ENCODE results near the gene MAPKAP1. TPM values are rescaled to one million over a fixed set of nuclear protein-coding genes. Genes with fewer than 3 reads are reported as not detected.
"Not testable (repeated sequence)": the region's sequence is repeated elsewhere in the genome, so short reads cannot be mapped to it uniquely, and the experiment has no call there.

The MAPKAP1 gene
- total RNA-seq, 1 donor from 2014 or later, result 82.5 TPM

DNA sequence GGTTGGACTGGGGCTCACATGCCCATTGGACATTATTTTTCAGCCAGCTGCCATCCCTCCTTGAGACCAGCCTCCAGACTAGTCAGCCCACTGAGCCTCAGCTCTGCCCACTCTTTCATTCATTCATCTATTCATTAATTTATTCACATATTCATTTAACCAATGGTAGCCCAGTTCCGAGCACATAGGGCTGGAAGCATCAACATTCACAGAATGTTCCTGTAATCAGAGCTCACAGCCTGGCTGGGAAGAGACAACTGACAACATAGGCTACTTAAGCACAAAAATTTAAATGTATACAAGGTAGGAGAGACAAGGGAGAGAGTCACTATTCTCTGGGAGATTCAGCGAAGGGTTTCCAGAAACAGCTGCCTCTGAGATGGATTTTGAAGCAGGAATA is 23.2 kb upstream of the MAPKAP1 start:
- no peak for DNase-seq

DNA sequence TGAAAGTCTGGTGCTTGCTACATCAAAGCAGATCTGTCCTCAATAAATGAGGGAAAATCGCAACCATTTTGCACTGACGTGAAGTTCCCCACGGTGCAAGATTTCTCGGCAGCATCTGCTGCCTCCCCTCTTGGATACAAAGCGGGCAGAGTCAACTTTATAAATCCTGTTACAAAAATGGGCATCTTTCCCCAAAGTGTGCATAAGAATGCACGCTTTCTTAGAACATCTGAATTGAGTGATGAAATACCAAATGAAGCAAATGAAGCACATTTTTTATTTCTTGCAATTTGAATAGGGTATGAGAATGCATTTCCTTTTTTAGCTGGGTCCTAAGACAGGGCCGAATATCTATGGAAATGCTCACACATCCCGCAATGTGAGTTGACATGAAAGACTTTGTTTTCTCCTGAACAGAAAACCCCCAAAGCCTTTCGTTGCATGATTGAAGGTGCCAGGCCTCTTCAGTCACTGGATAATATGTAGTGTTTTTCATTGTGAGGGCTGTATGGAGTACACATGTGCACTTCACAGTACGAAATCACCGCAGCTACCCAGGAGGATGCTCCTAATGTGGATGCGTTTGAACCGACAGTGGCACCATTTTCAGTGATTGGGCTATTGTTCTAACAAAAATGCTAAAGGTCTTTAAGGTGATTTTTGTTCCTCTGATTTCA is 19.6 kb upstream of the MAPKAP1 start:
- DNase-seq, result no peak

DNA sequence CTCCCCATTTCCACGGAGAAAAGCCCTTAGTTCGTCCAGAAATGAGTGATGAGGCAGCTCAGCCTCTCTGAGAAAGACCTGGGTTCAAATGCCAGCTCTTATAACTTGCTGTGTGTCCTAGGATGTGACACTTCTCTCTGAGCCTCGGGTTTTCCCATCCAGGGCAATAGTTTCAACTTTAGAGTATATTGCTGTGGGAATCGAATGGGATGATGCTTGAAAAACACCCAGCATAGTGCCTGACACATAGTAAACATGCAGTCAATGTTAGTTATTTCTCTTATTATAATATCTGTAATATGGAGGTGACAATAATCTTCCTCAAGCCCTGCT is 430 bp upstream of the MAPKAP1 start:
- no peak for DNase-seq

DNA sequence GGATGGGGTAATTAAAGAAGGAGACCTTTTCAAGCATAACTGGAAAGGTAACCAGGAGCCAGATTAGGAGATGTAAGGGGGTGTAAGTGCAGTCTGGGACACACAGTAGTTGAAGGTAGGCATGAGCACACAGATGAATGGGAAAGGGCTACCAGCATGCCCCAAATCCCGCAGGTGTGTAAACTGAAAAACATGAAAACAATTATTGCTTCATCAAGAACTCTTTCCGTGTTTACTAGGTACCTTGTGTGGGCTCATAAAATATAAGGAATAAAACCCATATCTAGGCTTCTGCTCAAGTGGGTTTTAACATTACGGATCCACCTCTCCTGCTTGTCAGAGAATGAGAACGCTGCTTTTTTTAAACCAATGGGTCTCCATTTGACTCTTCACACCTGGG is 1.1 kb downstream of the MAPKAP1 start:
- DNase-seq, result no peak

DNA sequence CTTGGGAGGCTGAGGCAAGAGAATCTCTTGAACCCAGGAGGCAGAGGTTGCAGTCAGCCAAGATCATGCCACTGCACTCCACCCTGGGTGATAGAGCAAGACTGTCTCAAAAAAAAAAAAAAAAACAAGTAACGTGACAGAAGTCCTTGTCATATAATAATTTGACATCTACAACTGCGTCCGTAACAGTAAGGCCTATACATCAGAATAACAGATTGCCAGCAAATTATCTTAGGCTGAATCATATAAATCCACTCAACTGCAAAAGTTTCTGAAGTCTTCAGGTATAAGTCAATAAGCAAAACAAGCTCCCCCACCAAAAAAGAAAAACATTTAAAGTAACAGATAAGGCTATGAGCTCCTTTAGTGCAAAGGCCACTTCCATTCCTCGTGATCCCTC is 3.3 kb downstream of the MAPKAP1 start:
- DNase-seq, result no peak

DNA sequence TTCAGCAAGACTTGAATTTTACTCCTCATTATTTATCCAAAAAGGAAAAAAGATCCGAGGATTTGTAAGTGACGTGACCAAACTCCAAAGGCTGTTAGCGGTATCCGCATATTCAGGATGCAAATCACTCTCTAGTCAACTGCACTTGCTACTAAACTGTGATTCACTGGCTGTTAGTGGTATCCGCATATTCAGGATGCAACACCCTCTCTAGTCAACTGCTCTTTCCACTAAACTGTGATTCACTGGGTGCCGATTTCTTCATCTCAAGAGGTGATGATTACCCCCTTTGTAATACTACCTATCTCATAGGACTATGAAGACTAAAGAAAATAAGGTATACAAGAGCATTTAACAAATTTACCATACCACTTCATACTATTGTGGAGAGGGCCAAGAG is 5.7 kb downstream of the MAPKAP1 start:
- peak; percentile 63 for DNase-seq

DNA sequence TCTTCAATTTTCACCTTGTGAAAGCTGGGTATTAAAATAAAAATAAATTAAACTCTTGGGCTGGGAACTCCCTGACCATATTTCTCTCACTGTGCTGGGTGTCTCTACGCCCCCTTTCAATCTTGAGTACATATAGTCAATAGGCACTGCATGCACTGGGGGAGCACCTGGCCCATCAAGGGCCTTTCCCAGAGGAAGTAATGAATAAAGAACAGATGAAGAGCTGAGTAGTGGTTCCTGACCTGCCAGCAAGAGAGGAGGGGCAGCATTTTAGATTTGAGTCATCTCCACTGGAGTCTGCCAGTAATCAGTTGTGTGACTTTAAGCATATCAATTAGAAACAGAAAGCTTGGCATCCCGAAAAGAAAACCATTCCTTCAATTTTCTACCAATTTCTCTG is 6.2 kb downstream of the MAPKAP1 start:
- DNase-seq, result peak; percentile 33

DNA sequence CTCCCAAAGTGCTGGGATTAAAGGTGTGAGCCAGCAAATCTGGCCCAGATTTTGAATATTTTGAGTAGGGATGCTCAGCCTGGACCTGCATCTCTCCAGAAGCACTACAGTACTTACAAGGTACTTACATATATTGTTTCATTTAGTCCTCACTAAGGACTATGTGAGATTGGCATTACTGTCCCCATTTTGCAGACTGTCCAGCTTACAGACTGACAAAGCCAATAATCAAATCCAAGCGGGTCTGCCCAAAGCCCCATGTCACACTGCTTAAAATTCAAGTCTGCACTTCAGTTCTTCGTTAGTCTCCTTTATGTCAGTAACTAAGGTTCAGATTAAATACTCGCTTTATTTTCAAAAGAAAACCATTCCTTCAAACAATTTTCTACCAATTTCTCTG is 7.1 kb downstream of the MAPKAP1 start:
- DNase-seq, result no peak

DNA sequence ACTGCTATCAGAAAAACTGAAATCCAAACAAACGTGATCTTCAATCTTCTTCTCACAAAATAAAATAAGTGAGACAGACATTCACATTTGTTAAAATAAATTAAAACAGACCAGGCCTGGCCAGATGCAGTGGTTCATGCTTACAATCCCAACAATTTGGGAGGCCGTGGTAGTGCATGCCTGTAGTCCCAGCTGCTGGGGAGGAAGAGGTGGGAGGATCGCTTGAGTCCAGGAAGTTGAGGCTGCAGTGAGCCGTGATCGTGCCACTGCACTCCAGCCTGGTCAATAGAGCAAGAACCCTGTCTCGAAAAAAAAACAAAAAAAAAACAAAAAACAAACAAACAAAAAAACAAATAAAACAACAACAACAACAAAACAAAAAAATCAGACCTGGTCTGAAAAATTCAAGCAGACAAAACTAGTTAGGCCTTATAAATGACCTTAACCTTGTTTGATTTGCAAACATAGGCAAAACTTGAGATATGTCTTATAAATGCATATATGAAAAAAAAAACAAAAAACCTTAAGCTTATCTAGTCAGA is 10.8 kb downstream of the MAPKAP1 start:
- DNase-seq, result no peak

DNA sequence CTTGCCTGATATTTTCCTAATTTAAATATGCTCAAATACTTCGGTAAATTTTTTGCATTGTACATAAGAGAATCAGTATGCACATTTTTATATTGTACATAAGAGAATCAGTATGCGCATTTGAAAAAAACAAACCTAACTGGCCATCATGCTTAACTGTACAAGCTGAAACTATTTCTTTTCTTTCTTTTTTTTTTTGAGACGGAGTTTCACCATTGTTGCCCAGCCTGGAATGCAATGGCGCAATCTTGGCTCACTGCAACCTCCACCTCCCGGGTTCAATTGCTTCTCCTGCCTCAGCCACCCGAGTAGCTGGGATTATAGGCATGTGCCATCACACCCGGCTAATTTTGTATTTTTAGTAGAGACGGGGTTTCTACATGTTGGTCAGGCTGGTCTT is 11.5 kb downstream of the MAPKAP1 start:
- not testable (repeated sequence) for DNase-seq

DNA sequence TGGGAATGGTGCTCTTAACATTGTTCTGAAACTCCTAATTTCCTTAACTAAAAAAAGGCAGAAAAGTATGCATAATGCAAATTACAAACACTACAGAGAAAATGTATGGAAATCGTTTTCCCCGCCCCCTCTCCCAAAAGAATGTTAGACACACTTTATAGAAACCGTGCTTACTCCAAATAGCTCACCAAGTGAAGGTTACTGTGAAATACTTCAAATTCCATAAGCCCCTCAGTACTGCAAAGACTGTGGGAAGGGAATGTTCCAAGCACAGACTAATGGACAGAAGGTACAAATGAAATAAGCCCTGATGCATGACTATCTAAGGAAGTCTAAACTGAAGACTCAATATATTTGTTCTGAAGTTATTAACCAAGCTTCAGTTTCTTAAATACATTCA is 12.5 kb downstream of the MAPKAP1 start:
- no peak for DNase-seq

DNA sequence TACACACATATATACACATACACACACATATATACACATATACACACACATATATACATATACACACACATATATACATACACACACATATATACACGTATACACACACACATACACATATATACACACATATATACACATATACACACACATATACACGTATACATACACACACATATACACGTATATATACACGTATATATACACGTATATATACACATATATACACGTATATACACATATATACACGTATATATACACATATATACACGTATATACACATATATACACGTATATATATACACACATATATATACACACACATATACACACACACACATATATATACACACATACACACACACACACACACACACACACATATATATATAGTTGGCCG is 13.5 kb downstream of the MAPKAP1 start:
- DNase-seq, result not testable (repeated sequence)

DNA sequence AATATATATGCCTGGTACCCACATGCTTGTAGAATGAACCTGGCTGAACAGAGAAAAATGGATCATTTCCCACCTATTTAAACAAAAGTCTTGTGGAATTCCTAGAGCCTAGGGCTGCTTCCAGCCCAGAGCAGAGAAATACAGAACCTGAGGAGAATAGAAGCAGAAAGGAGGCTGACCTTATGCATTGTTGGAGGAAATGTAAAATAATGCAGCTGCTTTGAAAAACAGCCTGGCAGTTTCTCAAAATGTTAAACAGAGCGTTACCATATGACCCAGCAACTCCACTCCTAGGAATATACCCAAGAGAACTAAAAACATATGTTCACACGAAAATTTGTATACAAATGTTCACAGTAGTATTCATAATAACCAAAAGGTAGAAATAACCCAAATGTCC is 15.1 kb downstream of the MAPKAP1 start:
- DNase-seq, result no peak

DNA sequence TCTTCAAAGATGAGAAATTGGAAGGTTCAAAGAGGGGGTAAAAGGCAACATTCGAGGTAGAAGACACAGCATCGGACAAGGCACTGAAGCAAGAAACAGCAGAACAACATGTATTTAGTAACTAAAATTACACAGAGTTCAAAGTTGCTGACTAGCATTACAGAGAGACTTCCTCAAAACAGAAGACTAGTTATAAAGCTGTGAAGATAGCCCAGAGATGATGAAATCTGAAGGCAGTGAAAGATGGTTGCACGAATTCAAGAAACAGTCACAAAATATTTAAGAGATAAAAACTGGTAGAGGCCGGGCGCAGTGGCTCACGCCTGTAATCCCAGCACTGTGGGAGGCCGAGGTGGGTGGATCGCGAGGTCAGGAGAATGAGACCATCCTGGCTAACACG is 16.3 kb downstream of the MAPKAP1 start:
- no peak for DNase-seq

DNA sequence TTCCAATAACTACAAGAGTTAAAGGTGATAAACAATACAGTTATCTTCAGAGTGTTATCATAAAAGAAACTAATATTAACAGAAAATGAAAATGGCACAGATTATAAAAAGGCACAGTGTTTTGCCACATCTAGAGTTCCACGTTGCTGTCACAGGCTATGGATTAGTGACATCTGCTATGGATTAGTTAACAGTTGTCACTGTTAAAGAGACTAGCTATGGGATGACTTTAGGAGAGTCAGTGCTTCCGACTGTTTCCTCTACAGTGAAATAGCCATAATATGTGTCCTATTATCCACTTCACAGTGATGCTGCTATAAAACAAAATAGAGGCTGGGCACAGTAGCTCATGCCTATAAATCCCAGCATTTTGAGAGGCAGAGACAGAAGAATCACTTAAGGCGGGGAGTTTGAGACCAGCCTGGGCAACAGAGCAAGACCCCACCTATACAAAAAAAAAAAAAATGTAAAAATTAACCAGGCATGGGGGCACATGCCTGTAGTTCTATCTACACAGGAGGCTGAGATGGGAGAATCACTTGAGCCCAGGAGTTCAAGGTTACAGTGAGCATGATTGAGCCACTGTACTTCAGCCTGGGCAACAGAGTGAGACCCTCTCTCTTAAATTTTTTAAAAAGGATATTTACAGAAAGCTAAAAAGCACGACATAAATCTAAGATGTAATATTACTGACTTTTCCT is 19.7 kb downstream of the MAPKAP1 start:
- no peak for DNase-seq

DNA sequence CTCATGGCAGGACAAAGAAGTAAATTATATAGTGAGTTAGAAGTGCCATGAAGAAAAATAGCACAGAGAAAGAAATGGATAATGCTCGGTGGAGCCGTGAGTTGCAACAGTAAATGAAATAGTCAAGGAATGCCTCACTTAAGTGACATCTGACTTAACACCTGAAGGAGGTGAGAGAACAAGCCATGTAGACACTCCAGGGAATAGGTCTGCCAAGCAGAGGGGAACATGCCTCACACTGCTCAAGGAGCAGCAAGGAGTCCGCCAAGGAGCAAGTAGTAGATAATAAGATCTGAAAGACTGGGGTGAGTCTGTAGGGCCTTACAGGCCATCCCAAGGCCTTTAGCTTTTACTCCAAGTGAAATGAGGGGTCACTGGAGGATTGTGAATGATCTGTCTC is 21.8 kb downstream of the MAPKAP1 start:
- DNase-seq, result no peak

DNA sequence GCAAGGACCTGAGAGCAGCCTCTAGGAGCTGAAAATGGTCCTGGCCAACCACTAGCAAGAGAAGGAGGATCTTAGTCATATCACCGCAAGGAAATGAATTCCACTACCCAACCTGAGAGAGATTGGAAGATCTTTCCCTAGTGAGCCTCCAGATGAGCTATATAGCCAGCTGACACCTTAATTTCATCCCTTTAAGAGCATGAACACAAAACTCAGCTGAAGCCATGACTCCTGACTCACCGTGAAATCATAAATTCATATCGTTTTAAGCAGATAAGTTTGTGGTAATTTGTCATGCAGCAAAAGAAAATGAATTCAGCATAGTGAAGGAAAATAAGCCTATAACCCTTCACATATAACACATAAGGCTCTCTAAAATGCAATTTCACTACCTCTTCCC is 23.5 kb downstream of the MAPKAP1 start:
- DNase-seq, result no peak

DNA sequence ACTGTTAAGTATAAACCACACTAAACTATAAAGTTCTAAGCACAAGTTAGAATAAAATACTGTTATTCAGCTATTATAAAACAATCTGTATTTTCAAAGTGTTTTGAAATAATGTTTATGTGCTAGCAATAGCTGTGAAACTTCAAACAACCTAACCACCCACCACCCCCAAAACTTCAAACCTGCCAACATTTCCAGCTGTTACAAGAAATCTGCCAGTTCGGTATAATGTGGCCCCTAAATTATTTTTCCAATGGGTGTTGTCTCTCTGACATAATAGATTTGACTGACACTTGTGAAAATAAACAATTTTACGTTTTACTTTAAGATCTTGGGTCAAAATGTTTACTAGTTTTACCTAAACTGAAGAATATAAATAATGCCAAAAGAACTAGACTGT is 24.7 kb downstream of the MAPKAP1 start:
- DNase-seq, result no peak

DNA sequence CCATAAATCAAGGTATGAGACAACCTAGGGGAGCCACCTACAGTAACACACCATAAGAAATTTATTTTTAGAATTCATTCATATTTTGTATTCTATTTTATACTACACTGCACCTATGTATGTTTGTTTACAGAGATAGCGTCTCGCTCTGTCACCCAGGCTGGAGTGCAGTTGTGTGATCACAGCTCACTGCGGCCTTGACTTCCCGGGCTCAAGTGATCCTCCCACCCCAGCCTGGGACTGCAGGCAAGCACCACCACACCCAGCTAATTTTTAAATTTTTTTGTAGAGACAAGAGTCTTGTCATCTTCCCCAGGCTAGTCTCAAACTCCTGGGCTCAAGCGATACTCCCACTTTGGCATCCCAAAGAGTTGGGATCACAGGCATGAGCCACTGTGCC is 25.4 kb downstream of the MAPKAP1 start:
- DNase-seq, result no peak

DNA sequence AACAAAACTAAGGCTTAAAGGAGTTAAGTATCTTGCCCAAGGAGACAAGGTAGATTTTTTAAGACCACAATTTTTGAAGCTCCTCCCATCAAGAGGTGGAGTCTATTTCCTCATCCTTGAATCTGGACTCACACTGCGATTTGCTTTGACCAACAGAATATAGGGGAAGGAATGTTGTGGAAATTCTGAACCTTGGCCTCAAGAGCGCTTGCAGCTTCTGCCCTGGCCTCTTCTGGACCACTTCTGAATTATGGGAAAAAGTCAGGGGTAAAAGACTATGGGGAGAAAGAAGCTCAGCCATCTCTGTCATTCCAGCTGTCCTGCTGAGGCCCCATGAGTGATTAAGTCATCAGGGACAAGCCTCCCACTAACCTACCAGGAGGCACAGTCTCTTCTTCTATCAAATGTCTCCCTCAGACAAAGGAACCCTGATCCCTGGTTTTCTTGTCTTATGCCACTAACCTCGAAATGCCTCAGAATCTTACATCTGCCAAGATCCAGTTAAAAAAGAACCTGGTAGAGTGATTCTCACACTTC is 25.9 kb downstream of the MAPKAP1 start:
- no peak for DNase-seq

DNA sequence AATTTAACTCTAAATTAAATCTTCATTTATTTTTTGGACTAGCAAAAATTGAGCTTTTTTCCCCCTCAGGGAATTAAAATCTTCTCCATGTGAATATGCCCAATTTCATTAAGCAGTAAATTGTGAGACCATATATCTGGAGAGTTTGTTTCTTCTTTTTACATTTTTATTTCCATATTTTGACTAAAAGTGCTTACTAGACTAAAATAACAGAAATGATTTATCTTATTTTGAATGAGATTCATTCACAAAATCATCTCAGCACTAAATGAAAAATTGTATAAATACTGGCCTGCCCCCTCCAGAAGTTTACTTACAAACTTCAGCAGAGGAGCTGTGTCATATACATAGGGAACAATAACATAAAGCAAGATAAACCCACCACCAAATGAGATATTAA is 26.6 kb downstream of the MAPKAP1 start:
- DNase-seq, result no peak

DNA sequence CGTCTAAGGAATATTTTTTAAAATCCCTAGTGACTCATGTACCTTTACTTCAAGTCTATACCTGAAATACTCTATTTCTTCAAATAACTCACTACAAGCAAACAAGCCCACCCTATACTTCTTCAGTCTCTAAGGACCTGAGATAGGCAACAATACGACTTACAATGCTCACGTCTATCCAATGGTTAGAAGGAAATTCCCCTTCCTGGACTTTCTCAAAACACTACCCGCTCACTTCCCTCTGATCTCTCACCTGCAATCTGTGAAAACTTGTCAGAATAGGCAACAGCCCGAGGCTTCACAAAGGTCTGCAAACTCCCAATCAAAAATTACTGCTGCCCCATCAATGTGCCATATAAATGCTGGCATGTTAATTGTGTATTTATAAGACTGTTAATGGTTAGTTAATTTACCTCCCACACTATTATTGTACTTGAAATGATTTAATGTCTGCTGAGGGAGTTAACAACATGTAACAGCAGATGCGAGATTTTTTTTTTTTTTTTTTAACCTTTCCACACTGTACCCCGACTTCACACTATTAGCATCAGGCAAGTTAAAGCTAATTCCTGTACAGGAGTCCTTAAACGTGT is 27.3 kb downstream of the MAPKAP1 start:
- no peak for DNase-seq

DNA sequence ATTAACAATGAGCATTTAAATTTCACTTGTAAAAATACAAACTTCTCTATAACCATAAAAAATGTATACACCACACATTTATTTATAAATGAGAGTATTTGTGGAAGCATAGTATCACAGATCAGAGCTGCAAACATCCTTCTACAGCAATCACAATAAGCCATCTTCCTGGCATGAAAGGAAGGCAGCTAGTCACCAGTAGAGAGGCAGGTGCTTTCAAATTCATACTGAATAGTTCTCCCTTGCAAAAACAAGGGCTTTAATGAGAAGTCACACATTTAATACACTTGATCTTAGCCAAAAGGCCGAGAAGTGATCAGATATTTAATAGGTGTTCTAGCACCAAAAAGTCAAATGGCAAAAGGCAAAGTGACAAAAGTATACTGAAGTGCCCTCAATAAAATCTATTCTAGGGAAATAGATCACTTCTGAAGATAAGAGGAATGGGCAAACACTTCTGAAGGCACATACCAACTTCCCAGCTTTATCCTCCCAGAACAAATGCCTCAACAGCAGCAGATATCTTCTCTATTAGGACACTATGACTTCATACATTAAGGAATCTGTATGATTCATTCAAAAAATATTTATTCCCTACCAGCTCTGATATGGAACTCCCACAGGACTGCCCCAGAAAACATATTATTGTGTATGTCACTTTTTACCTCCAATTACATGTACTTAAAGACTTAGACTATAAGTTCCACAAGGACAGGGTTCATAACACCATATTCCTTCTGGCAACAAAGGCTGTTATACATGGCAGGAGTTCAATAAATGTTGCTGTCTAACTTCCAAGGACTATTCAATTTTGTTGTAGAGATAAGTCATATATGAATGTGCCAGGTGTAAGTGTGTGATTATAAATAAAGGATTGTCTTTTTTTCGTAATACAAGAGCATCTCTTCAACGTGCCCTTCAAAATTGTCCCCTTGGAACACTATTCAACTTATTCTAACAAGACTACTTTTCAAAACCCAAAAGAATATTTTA is 31.7 kb downstream of the MAPKAP1 start:
- peak; percentile 86 for DNase-seq
